SK-N-SH treated with all-trans-retinoic acid at 6 μM for 48 hours (cell line): Measurements from ENCODE around the gene OR1J1.

Experiments
- ATAC-seq: fragments of 200-7000 bp; cut with Tn5 transposase; 3 replicates; pipeline ENCODE4 v1.9.1; 2020; ENCODE audit warnings: mild to moderate bottlenecking, moderate library complexity
- CSDC2 ChIP-seq: fragments of 250-450 bp; sonication (Bioruptor Pico); IDR thresholded peaks from 2 replicates; pipeline ENCODE4 v1.5.0; 2020; ENCODE audit warnings: mild to moderate bottlenecking, moderate library complexity
- CSRNP3 ChIP-seq: fragments of 250-450 bp; sonication (Bioruptor Pico); IDR thresholded peaks from 2 replicates; pipeline ENCODE4 v1.5.1; 2021; ENCODE audit warnings: mild to moderate bottlenecking, moderate library complexity
- ESRRG ChIP-seq: fragments of 250-450 bp; sonication (Bioruptor Pico); IDR thresholded peaks from 2 replicates; pipeline ENCODE4 v1.6.1; 2021; ENCODE audit warnings: mild to moderate bottlenecking
- GLIS3 ChIP-seq: fragments of 250-450 bp; sonication (Bioruptor Pico); IDR thresholded peaks from 2 replicates; pipeline ENCODE4 v1.5.0; 2020; ENCODE audit warnings: mild to moderate bottlenecking, moderate library complexity
- ISL1 ChIP-seq: fragments of 250-450 bp; sonication (Bioruptor Pico); IDR thresholded peaks from 2 replicates; pipeline ENCODE4 v2.1.2; 2022; ENCODE audit warnings: mild to moderate bottlenecking, moderate library complexity
- OSR1 ChIP-seq: fragments of 250-450 bp; sonication (Bioruptor Pico); IDR thresholded peaks from 2 replicates; pipeline ENCODE4 v1.8.0; 2022; ENCODE audit warnings: moderate library complexity, mild to moderate bottlenecking, inconsistent platforms
- PPARA ChIP-seq: fragments of 250-450 bp; sonication (Bioruptor Pico); IDR thresholded peaks from 2 replicates; pipeline ENCODE4 v1.5.0; 2020; ENCODE audit warnings: mild to moderate bottlenecking, borderline replicate concordance
- RARB ChIP-seq: fragments of 250-450 bp; sonication (Bioruptor Pico); IDR thresholded peaks from 2 replicates; pipeline ENCODE4 v1.8.0; 2021; ENCODE audit warnings: mild to moderate bottlenecking, moderate library complexity
- SNAI2 ChIP-seq: fragments of 250-450 bp; sonication (Bioruptor Pico); IDR thresholded peaks from 2 replicates; pipeline ENCODE4 v1.5.0; 2020; ENCODE audit warnings: mild to moderate bottlenecking, moderate library complexity
- TCF4 ChIP-seq: fragments of 250-450 bp; sonication (Bioruptor Pico); IDR thresholded peaks from 2 replicates; pipeline ENCODE4 v1.8.0; 2021; ENCODE audit warnings: mild to moderate bottlenecking, moderate library complexity, borderline replicate concordance
- TOX ChIP-seq: fragments of 250-450 bp; sonication (Bioruptor Pico); IDR thresholded peaks from 2 replicates; pipeline ENCODE4 v1.8.0; 2021; ENCODE audit warnings: mild to moderate bottlenecking, moderate library complexity, borderline replicate concordance
- ZC3H10 ChIP-seq: fragments of 250-450 bp; sonication (Bioruptor Pico); IDR thresholded peaks from 2 replicates; pipeline ENCODE4 v1.5.1; 2021; ENCODE audit warnings: mild to moderate bottlenecking, moderate library complexity
- ZFP3 ChIP-seq: fragments of 250-450 bp; sonication (Bioruptor Pico); IDR thresholded peaks from 2 replicates; pipeline ENCODE4 v1.5.0; 2020; ENCODE audit warnings: mild to moderate bottlenecking, moderate library complexity
- ZFP30 ChIP-seq: fragments of 450-650 bp; formaldehyde crosslinking; IDR thresholded peaks from 2 replicates; pipeline ENCODE4 v1.5.0; 2022; ENCODE audit warnings: mild to moderate bottlenecking, moderate library complexity
- ZNF565 ChIP-seq: fragments of 450-650 bp; formaldehyde crosslinking; conservative IDR thresholded peaks from 2 replicates; pipeline ENCODE4 v1.5.0; 2020; ENCODE audit warnings: low read depth, mild to moderate bottlenecking, moderate library complexity
- TF ChIP-seq, protein P1 (sequence below): fragments of 250-450 bp; sonication (Bioruptor Pico); IDR thresholded peaks from 2 replicates; pipeline ENCODE4 v1.8.0; 2021; ENCODE audit warnings: low read depth, mild to moderate bottlenecking, moderate library complexity, borderline replicate concordance
- TF ChIP-seq, protein P2 (sequence below): fragments of 250-450 bp; sonication (Bioruptor Pico); IDR thresholded peaks from 2 replicates; pipeline ENCODE4 v1.5.1; 2020; ENCODE audit warnings: low read depth, mild to moderate bottlenecking, moderate library complexity
- TF ChIP-seq, protein P3 (sequence below): fragments of 250-450 bp; sonication (Bioruptor Pico); IDR thresholded peaks from 2 replicates; pipeline ENCODE4 v1.5.0; 2020; ENCODE audit warnings: mild to moderate bottlenecking, moderate library complexity

OR1J1 gene

GRCh38 chr9:122477346-122477745, 380 bp downstream of the OR1J1 start:
- TF ChIP-seq, protein P1, sequence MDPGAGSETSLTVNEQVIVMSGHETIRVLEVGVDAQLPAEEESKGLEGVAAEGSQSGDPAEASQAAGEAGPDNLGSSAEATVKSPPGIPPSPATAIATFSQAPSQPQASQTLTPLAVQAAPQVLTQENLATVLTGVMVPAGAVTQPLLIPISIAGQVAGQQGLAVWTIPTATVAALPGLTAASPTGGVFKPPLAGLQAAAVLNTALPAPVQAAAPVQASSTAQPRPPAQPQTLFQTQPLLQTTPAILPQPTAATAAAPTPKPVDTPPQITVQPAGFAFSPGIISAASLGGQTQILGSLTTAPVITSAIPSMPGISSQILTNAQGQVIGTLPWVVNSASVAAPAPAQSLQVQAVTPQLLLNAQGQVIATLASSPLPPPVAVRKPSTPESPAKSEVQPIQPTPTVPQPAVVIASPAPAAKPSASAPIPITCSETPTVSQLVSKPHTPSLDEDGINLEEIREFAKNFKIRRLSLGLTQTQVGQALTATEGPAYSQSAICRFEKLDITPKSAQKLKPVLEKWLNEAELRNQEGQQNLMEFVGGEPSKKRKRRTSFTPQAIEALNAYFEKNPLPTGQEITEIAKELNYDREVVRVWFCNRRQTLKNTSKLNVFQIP (CRISPR knock-in tag) = no peak
- TF ChIP-seq TOX (no peak), CSRNP3 (no peak), PPARA (no peak)
- ATAC-seq = no peak

GRCh38 chr9:122475717-122476116, 2.0 kb downstream of the OR1J1 start:
- TF ChIP-seq PPARA (no peak), ZFP3 (CRISPR knock-in tag) (no peak), ESRRG (CRISPR knock-in tag) (no peak), ISL1 (CRISPR knock-in tag) (no peak), RARB (CRISPR knock-in tag) (no peak), ZC3H10 (CRISPR knock-in tag) (no peak)
- TF ChIP-seq, protein P1 (CRISPR knock-in tag) = no peak
- TF ChIP-seq, protein P2, sequence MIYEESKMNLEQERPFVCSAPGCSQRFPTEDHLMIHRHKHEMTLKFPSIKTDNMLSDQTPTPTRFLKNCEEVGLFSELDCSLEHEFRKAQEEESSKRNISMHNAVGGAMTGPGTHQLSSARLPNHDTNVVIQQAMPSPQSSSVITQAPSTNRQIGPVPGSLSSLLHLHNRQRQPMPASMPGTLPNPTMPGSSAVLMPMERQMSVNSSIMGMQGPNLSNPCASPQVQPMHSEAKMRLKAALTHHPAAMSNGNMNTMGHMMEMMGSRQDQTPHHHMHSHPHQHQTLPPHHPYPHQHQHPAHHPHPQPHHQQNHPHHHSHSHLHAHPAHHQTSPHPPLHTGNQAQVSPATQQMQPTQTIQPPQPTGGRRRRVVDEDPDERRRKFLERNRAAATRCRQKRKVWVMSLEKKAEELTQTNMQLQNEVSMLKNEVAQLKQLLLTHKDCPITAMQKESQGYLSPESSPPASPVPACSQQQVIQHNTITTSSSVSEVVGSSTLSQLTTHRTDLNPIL (CRISPR knock-in tag) = no peak
- TF ChIP-seq, protein P3, sequence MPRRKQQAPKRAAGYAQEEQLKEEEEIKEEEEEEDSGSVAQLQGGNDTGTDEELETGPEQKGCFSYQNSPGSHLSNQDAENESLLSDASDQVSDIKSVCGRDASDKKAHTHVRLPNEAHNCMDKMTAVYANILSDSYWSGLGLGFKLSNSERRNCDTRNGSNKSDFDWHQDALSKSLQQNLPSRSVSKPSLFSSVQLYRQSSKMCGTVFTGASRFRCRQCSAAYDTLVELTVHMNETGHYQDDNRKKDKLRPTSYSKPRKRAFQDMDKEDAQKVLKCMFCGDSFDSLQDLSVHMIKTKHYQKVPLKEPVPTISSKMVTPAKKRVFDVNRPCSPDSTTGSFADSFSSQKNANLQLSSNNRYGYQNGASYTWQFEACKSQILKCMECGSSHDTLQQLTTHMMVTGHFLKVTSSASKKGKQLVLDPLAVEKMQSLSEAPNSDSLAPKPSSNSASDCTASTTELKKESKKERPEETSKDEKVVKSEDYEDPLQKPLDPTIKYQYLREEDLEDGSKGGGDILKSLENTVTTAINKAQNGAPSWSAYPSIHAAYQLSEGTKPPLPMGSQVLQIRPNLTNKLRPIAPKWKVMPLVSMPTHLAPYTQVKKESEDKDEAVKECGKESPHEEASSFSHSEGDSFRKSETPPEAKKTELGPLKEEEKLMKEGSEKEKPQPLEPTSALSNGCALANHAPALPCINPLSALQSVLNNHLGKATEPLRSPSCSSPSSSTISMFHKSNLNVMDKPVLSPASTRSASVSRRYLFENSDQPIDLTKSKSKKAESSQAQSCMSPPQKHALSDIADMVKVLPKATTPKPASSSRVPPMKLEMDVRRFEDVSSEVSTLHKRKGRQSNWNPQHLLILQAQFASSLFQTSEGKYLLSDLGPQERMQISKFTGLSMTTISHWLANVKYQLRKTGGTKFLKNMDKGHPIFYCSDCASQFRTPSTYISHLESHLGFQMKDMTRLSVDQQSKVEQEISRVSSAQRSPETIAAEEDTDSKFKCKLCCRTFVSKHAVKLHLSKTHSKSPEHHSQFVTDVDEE (CRISPR knock-in tag) = no peak
- TF ChIP-seq, all 23 proteins: peak for 0
- ATAC-seq = no peak

- TF ChIP-seq, protein P3 (CRISPR knock-in tag) = no peak
- TF ChIP-seq PPARA = no peak
- no peak for ATAC-seq
Measured at GRCh38 chr9:122474561-122474960, 3.2 kb downstream of the OR1J1 start.

GRCh38 chr9:122468735-122469134, 9.0 kb downstream of the OR1J1 start:
- ATAC-seq = no peak
- TF ChIP-seq TCF4 (CRISPR knock-in tag) (no peak), TOX (no peak), GLIS3 (CRISPR knock-in tag) (no peak), CSRNP3 (no peak), OSR1 (no peak), ZFP30 (no peak), CSDC2 (CRISPR knock-in tag) (no peak), SNAI2 (no peak), ISL1 (CRISPR knock-in tag) (no peak), ZFP3 (CRISPR knock-in tag) (no peak), ZNF565 (CRISPR knock-in tag) (no peak)
- TF ChIP-seq, protein P1 (CRISPR knock-in tag) = no peak
